SK-N-SH (cell line): Measurements from ENCODE around the gene C1orf159. TPM values are rescaled to one million over a fixed set of nuclear protein-coding genes. Genes with fewer than 3 reads are reported as not detected.

Source experiments
- CTCF ChIA-PET: fragments of 300-600, 350-600 bp; formaldehyde crosslinking; extraction: SDS; loops from one replicate; lab custom pipeline; 2021; lab: Yijun Ruan, JAX
- POLR2A ChIA-PET: fragments of 350-600 bp; sonication (Branson Sonifier 250); formaldehyde crosslinking; extraction: SDS; loops from one replicate; lab custom pipeline; 2020; ENCODE audit warnings: antibody characterized with exemption, inconsistent platforms; lab: Yijun Ruan, JAX
- DNase-seq: peaks from one replicate; pipeline ENCODE4 v3.0.0; 2012
- H2AFZ ChIP-seq: fragments of 200-600 bp; sonication (generic); 2 replicates; pipeline ENCODE4 v1.8.1; 2016; ENCODE audit warnings: antibody characterized with exemption, mild to moderate bottlenecking, low read depth
- H3F3A ChIP-seq: fragments of 200-600 bp; sonication (generic); replicated peaks from 2 replicates; pipeline ENCODE3; 2016; ENCODE audit warnings: antibody characterized with exemption, mild to moderate bottlenecking; ENCODE audit not compliant: insufficient read depth
- H3K27ac ChIP-seq, 2 experiments: fragments of 200-500 bp in 1 of 2; fragments of 200-600 bp in 1 of 2; sonication (Bioruptor generic) in 1 of 2; sonication (generic), shearing (Covaris generic) in 1 of 2; 2 replicates each; pipeline versions ENCODE4 v1.5.1 to v1.6.1; 2014 to 2016; ENCODE audit warnings: low read depth in 2 of 2, inconsistent platforms in 1 of 2, low read length in 1 of 2, mild to moderate bottlenecking in 1 of 2, mixed read lengths in 1 of 2
- H3K27me3 ChIP-seq: fragments of 200-600 bp; sonication (generic), shearing (Covaris generic); 2 replicates; pipeline ENCODE4 v1.6.1; 2016; ENCODE audit warnings: mixed run types; ENCODE audit not compliant: insufficient read depth
- H3K36me3 ChIP-seq, 2 experiments: fragments of 200-500 bp in 1 of 2; fragments of 200-600 bp in 1 of 2; sonication (Bioruptor generic) in 1 of 2; sonication (generic) in 1 of 2; replicated peaks in 1 of 2; 2 replicates each; pipeline versions ENCODE3 to v1.5.1; 2014 to 2016; ENCODE audit warnings: low read length in 1 of 2, mild to moderate bottlenecking in 1 of 2; ENCODE audit not compliant: insufficient read depth in 2 of 2, control insufficient read depth in 1 of 2
- H3K4me1 ChIP-seq, 2 experiments: fragments of 200-500 bp in 1 of 2; fragments of 200-600 bp in 1 of 2; sonication (Bioruptor generic) in 1 of 2; sonication (generic), shearing (Covaris generic) in 1 of 2; 2 replicates each; pipeline versions ENCODE4 v1.5.1 to v1.6.1; 2014 to 2016; ENCODE audit warnings: low read depth in 1 of 2, low read length in 1 of 2, mixed run types in 1 of 2; ENCODE audit not compliant: insufficient read depth in 2 of 2, control insufficient read depth in 1 of 2
- H3K4me2 ChIP-seq: fragments of 200-600 bp; sonication (generic), shearing (Covaris generic); 2 replicates; pipeline ENCODE4 v1.6.1; 2017; ENCODE audit warnings: mixed run types
- H3K4me3 ChIP-seq, 2 experiments: fragments of 200-500 bp in 1 of 2; fragments of 200-600 bp in 1 of 2; sonication (Bioruptor generic) in 1 of 2; sonication (generic), shearing (Covaris generic) in 1 of 2; 2 replicates each; pipeline versions ENCODE4 v1.5.1 to v1.8.1; 2014 to 2016; ENCODE audit warnings: low read depth in 2 of 2, inconsistent platforms in 1 of 2, low read length in 1 of 2, mild to moderate bottlenecking in 1 of 2, mixed read lengths in 1 of 2, moderate library complexity in 1 of 2
- H3K79me2 ChIP-seq: fragments of 200-600 bp; sonication (generic); 2 replicates; pipeline ENCODE4 v1.8.1; 2017; ENCODE audit warnings: mild to moderate bottlenecking; ENCODE audit not compliant: insufficient read depth
- H3K9ac ChIP-seq: fragments of 200-600 bp; sonication (generic); 2 replicates; pipeline ENCODE4 v1.6.1; 2017; ENCODE audit warnings: mixed run types
- H3K9me2 ChIP-seq: fragments of 200-600 bp; sonication (generic); 2 replicates; pipeline ENCODE4 v1.6.1; 2017; ENCODE audit warnings: mixed run types
- H3K9me3 ChIP-seq: fragments of 200-600 bp; sonication (generic); 2 replicates; pipeline ENCODE4 v1.6.1; 2017; ENCODE audit warnings: mixed run types, mild to moderate bottlenecking, moderate library complexity
- H4K20me1 ChIP-seq: fragments of 200-600 bp; sonication (generic); 2 replicates; pipeline ENCODE4 v1.6.1; 2017; ENCODE audit warnings: mild to moderate bottlenecking, mixed run types; ENCODE audit not compliant: insufficient read depth
- EP300 ChIP-seq, 2 experiments: IDR thresholded peaks; 2 replicates each; pipeline versions ENCODE4 v1.4.0 to v1.6.1; 2012; ENCODE audit warnings: borderline replicate concordance in 1 of 2, low read depth in 1 of 2, low read length in 1 of 2
- GABPA ChIP-seq: IDR thresholded peaks from 2 replicates; pipeline ENCODE4 v1.4.0; 2012; ENCODE audit warnings: low read depth, mild to moderate bottlenecking
- PBX3 ChIP-seq: IDR thresholded peaks from 2 replicates; pipeline ENCODE4; 2012
- RCOR1 ChIP-seq: fragments of 150-350 bp; IDR thresholded peaks from 2 replicates; pipeline ENCODE4 v1.6.1; 2017; ENCODE audit warnings: antibody characterized with exemption, low read length
- RFX5 ChIP-seq: IDR thresholded peaks from 2 replicates; pipeline ENCODE4 v1.6.1; 2012; ENCODE audit warnings: mild to moderate bottlenecking, improper control_type of control experiment, low read length
- SIN3A ChIP-seq: IDR thresholded peaks from 2 replicates; pipeline ENCODE4 v1.6.1; 2012; ENCODE audit warnings: low read depth, mild to moderate bottlenecking, low read length, moderate library complexity, borderline replicate concordance
- TAF1 ChIP-seq: IDR thresholded peaks from 2 replicates; pipeline ENCODE4 v1.6.1; 2012; ENCODE audit warnings: low read depth, mild to moderate bottlenecking, low read length, moderate library complexity, borderline replicate concordance
- TCF12 ChIP-seq: IDR thresholded peaks from 2 replicates; pipeline ENCODE4 v1.4.0; 2012
- TEAD4 ChIP-seq: IDR thresholded peaks from 2 replicates; pipeline ENCODE4 v1.4.0; 2012; ENCODE audit warnings: mild to moderate bottlenecking, borderline replicate concordance; ENCODE audit not compliant: insufficient read depth
- ZBTB33 ChIP-seq: IDR thresholded peaks from 2 replicates; pipeline ENCODE4 v1.4.0; 2012; ENCODE audit warnings: low read depth, borderline replicate concordance
- WGBS: methylation state at CpG from one replicate; pipeline ENCODE4 v1.1.6; 2017; ENCODE audit warnings: low lambda C conversion rate; 5-methylcytosine and 5-hydroxymethylcytosine counted together
- polyA plus RNA-seq, 3 experiments: library from polyadenylated mRNA; depleted of rRNA; stranded (reverse); fragments of >200 nt; gene quantifications; 2 replicates each; pipeline ENCODE4 v1.2.3, GENCODE V29; 2012

C1orf159 gene
- polyA plus RNA-seq, 1 of the 3 experiments (the other 2 are of a cell fraction) = 10.2 TPM

DNA sequence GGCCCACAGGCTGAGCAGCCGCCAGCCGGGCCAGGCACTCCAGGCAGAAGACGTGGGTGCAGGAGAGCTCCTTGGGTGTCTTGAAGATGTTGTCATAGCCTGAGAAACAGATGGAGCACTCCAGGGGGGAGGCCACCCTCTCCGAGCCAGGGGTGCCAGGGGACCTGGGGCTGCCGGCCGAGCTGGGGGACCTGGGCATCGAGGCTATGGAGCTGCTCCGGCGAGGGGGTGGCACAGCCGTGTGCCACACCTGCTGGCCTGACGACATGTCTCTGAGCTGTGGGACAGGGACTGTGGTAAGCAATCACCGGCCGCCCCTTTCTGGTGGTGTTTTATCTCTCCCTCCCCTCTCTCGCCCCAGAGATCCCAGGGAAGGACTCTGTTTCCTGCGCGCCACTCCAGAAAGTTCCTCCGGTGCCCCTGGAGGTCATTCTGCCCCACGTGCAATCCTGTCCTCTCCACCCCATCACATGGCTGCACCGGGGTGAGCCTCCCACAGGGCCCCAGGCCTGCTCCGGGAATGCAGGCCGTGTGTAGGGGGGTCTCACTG lies 43.5 kb downstream of the C1orf159 start:
- TF ChIP-seq TEAD4 = no peak
- no peak for TF ChIP-seq ZBTB33
- no peak for TF ChIP-seq SIN3A
- no peak for TF ChIP-seq RCOR1
- no peak for TF ChIP-seq EP300 (IDR thresholded peaks at IDR 0.05; ENCODE audit: borderline replicate concordance in 1 of 2, low read depth in 1 of 2, low read length in 1 of 2)
- no peak for TF ChIP-seq GABPA
- no peak for TF ChIP-seq TAF1
- TF ChIP-seq PBX3 = no peak
- no peak for TF ChIP-seq TCF12
- Histone ChIP-seq H3K9ac (no peak overlapping the region), H3F3A (no peaks in the 10 kb centered on the region), H3K27me3 (peaks cover 26% of the 10 kb centered on the region), H3K27ac (no peak overlapping the region), H3K4me1 (peaks cover 0 to 4% of the 10 kb centered on the region in 2 experiments; a peak in 1 of 4 replicates), H3K36me3 (no peaks in the 10 kb centered on the region), H3K9me3 (no peaks in the 10 kb centered on the region), H3K4me3 (no peak overlapping the region), H3K4me2 (no peak overlapping the region), H3K9me2 (no peaks in the 10 kb centered on the region), H2AFZ (no peak overlapping the region), H3K79me2 (no peaks in the 10 kb centered on the region), H4K20me1 (no peaks in the 10 kb centered on the region)
- no peak for DNase-seq
- 32% methylated on average over 8 of the region's 21 CpGs for WGBS
- CTCF ChIA-PET = interaction anchor here (0.8 to 15.4 kb wide), 8 partner anchors 9 to 89 kb away, joined by 3 to 216 read pairs (median 7); partner anchors contain the start of gene PERM1
- POLR2A ChIA-PET = no interaction called here

- ChIA-PET CTCF (interaction anchor here (0.8 to 15.4 kb wide), 10 partner anchors 8 to 88 kb away, joined by 3 to 216 read pairs (median 10); partner anchors contain the start of gene PERM1), POLR2A (no interaction called here)
- no peak for TF ChIP-seq RFX5
- TF ChIP-seq ZBTB33 = no peak
- Histone ChIP-seq H3K36me3 (no peaks in the 10 kb centered on the region), H3K9me3 (no peaks in the 10 kb centered on the region), H3K79me2 (no peaks in the 10 kb centered on the region), H3K4me3 (no peak overlapping the region), H4K20me1 (no peaks in the 10 kb centered on the region), H3K9ac (no peak overlapping the region), H3K27me3 (peaks cover 26% of the 10 kb centered on the region), H3K9me2 (no peaks in the 10 kb centered on the region), H3K27ac (no peak overlapping the region), H2AFZ (no peak overlapping the region), H3K4me2 (no peak overlapping the region), H3F3A (no peaks in the 10 kb centered on the region), H3K4me1 (peaks cover 0 to 4% of the 10 kb centered on the region in 2 experiments; a peak in 1 of 4 replicates)
- 30% methylated on average over 7 of the region's 56 CpGs for WGBS
- DNase-seq = no peak
These were observed 44.2 kb downstream of the C1orf159 start for GRCh38 chr1:1071486-1072298.
